Muscle layer of duodenum (tissue), 2 donors: ENCODE data around the gene SHISA9.

Source experiments
- H3K27ac ChIP-seq: one replicate; pipeline ENCODE4 v1.7.0; 2013; ENCODE audit warnings: mild to moderate bottlenecking, low read length
- H3K27me3 ChIP-seq: one replicate; pipeline ENCODE4 v1.7.0; 2013; ENCODE audit warnings: low read depth, mild to moderate bottlenecking, control low read depth, low read length
- H3K36me3 ChIP-seq, 2 donors: one replicate each; pipeline ENCODE4 v1.7.0; 2013; ENCODE audit warnings: low read length in 2 of 2, control low read depth in 1 of 2, mild to moderate bottlenecking in 1 of 2; ENCODE audit not compliant: insufficient read depth in 2 of 2, control insufficient read depth in 1 of 2
- H3K4me1 ChIP-seq, 2 donors: one replicate each; pipeline ENCODE4 v1.7.0; 2013; ENCODE audit warnings: low read length in 2 of 2, mild to moderate bottlenecking in 2 of 2, control low read depth in 1 of 2, moderate library complexity in 1 of 2; ENCODE audit not compliant: insufficient read depth in 2 of 2, control insufficient read depth in 1 of 2
- H3K4me3 ChIP-seq, 2 donors: one replicate each; pipeline ENCODE4 v1.7.0; 2013; ENCODE audit warnings: low read length in 2 of 2, low read depth in 1 of 2, mild to moderate bottlenecking in 1 of 2
- H3K9me3 ChIP-seq, 2 donors: one replicate each; pipeline ENCODE4 v1.7.0; 2013; ENCODE audit warnings: low read length in 2 of 2, control low read depth in 1 of 2, mild to moderate bottlenecking in 1 of 2; ENCODE audit not compliant: control insufficient read depth in 1 of 2
- donor health status: healthy.

Gene SHISA9

DNA sequence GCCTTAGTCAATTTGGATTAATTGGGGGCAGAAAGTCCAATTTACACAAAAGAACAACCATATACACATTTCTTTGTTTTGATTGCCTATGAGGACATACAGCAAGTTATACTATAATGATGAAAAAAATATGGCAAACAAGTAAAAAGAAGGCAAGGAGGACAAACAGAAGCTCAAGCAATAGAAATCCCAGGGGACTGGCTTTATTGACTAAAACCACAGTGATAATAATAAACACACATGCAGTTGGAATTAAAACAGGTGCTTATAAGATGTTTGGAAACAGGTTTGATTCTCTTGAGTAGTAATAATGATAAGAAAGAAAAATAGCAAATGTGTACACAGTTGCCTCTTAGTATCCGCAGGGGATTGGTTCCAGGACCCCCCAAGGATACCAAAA is 176.4 kb downstream of the SHISA9 start:
- H3K27ac ChIP-seq: no peak overlapping the region
- no peak overlapping the region for H3K4me3 ChIP-seq
- no peaks in the 10 kb centered on the region for H3K9me3 ChIP-seq
- no peaks in the 10 kb centered on the region for H3K36me3 ChIP-seq
- H3K27me3 ChIP-seq: no peaks in the 10 kb centered on the region
- H3K4me1 ChIP-seq: no peaks in the 10 kb centered on the region

DNA sequence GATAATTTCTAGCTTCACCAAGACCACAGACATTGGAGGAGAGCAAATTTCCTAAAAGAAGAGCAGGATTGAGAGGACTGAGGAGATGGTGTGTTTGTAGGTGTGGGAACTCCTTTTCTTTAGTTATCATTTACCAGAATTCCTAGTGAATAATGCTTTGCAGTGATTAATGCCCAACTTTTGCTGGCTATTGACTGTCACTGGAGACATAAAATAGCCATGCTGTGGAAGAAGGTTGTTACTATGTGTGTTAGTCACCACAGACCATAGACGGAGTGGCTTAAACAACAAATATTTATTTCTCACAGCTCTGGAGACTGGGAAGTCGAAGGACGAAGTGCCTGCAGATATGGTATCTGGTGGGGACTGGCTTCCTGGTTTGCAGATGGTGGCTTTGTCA is 179.1 kb downstream of the SHISA9 start:
- Histone ChIP-seq H3K4me3 (no peak overlapping the region), H3K9me3 (no peaks in the 10 kb centered on the region), H3K27ac (no peak overlapping the region), H3K4me1 (no peaks in the 10 kb centered on the region), H3K27me3 (no peaks in the 10 kb centered on the region), H3K36me3 (no peaks in the 10 kb centered on the region)

DNA sequence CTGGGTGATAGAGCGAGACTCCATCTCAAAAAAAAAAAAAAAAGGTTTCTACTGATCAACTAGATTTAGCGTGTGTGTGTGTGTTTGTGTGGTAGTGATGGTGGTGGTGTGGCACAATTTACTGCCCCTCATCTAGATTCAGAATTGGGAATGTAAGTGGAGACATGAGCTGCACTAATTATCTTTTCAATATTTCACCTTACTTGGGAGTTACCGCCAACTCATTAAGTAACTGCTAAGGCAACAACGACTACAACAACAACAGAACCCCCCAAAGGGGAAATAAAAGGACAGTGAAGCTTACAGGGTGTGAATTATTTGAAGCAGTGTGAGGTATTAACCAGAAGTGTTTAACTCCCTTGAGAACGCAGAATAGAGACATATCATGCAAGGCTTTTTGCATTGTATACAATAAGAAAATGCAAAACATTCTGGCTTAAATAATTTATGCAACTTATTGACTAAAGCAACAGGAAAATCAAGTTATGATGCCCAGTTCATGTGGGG is 180.5 kb downstream of the SHISA9 start:
- no peak overlapping the region for H3K27ac ChIP-seq
- no peaks in the 10 kb centered on the region for H3K9me3 ChIP-seq
- H3K27me3 ChIP-seq: no peaks in the 10 kb centered on the region
- no peaks in the 10 kb centered on the region for H3K4me1 ChIP-seq
- no peak overlapping the region for H3K4me3 ChIP-seq
- no peaks in the 10 kb centered on the region for H3K36me3 ChIP-seq

DNA sequence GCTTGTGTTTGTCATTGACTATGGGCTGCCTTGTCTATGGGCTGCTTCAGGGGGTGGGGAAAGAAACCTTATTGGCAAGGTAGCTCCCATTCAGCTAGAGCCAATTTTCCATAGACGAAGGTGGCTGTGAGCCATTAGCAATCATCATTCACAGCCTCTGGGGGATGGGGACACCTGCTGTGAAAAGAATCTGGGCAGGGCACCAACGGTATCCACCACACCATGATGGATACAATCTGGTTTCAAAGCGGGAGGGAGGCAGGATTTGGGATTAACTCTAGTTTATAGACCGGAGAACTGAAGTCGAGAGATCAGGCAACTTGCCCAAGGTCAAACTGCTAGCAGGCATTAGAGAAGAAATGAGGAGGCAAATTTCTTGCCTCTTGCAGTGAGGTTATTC is 182.3 kb downstream of the SHISA9 start:
- Histone ChIP-seq H3K4me1 (no peaks in the 10 kb centered on the region), H3K27ac (no peak overlapping the region)

DNA sequence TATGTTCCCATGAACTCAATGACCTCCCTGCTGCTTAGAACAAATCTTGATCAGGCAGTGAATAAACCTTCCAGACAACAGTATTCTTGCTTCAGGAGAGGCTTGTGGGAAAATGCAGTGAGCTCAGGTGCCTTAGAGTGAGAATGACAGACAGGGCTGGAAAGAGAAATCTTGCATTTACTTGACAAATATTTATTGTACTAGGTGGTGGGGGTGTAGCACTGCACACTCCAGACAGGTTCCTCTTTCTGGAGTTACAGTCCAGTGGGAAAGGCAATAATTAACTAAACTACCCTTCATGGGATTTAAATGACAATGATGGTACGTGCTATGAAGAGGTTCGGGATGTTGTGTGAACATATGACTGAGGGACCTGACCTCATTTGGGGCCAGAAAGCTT is 182.9 kb downstream of the SHISA9 start:
- H3K9me3 ChIP-seq: no peaks in the 10 kb centered on the region
- no peaks in the 10 kb centered on the region for H3K36me3 ChIP-seq
- H3K4me1 ChIP-seq: no peaks in the 10 kb centered on the region
- no peaks in the 10 kb centered on the region for H3K27me3 ChIP-seq
- H3K27ac ChIP-seq: no peak overlapping the region
- H3K4me3 ChIP-seq: no peak overlapping the region

More for the DNA sequence above, 182.3 kb downstream of the SHISA9 start:
- Histone ChIP-seq H3K36me3 (no peaks in the 10 kb centered on the region), H3K4me3 (no peak overlapping the region), H3K27me3 (no peaks in the 10 kb centered on the region), H3K9me3 (no peaks in the 10 kb centered on the region)

DNA sequence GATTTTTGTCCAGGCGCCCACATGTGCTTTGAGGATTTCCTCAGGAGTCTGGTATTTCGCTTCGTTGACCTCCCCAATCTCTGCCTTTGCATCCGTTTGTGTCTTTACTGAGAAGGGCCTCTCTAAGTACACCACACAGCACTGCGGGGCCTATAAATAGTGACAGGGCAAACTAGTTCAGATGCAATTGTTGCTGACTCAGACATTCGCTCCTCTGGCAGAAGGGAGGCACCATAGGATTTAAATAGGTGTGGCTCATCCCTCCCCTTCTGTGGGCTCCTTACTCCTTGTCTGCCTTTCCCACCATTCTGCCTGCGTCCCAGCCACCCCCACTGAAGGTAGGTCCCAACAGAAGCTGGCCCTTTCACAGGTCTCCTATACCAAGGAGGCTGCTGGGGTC is 192.3 kb downstream of the SHISA9 start:
- Histone ChIP-seq H3K4me3 (no peak overlapping the region), H3K27me3 (no peaks in the 10 kb centered on the region), H3K36me3 (no peaks in the 10 kb centered on the region), H3K9me3 (peaks cover 3 to 4% of the 10 kb centered on the region in 2 donors), H3K4me1 (no peaks in the 10 kb centered on the region), H3K27ac (no peak overlapping the region)

DNA sequence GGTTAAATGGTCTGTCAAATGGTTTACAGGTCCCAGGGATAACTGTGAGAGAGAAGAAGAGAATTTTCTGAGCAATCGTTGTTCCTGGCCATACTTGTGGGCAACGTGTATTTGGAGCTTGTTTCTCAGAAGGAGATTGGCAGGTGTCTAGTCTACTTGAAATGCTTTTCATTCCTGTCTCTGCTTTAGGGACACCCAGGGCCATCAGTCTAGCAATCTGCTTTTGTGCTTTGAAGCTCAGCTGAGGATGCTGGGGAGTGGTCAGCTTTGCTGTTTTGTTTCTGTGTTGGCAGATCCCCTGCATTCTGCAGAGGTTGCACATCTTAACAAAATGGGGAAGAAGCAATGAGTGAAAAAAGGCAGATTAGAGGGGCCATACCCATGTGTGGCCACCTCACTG is 193.7 kb downstream of the SHISA9 start:
- Histone ChIP-seq H3K9me3 (peaks cover 3 to 4% of the 10 kb centered on the region in 2 donors), H3K27ac (no peak overlapping the region), H3K27me3 (no peaks in the 10 kb centered on the region), H3K4me3 (no peak overlapping the region), H3K36me3 (no peaks in the 10 kb centered on the region), H3K4me1 (no peaks in the 10 kb centered on the region)

DNA sequence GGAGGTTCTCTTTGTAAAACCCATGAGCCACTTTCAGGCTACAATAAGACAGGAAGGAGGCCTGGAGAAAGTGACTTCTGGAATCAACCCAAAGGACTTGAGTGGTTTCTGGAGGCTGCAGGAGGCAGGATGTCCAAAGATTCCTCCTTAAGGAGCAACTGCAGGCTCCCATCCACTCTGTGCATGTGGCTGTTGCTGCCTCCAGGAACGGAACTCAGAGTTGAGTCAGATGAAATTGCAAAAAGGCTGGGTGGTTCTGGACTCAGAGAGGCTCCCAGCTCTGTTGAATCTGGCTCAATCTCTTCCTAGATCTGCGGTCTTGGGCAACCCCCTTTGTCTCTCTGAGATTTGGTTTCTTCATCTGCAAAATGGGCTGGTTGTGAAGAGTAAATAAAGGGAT is 197.1 kb downstream of the SHISA9 start:
- H3K4me1 ChIP-seq: no peaks in the 10 kb centered on the region
- peaks cover 0 to 3% of the 10 kb centered on the region in 2 donors for H3K9me3 ChIP-seq
- H3K4me3 ChIP-seq: no peak overlapping the region

DNA sequence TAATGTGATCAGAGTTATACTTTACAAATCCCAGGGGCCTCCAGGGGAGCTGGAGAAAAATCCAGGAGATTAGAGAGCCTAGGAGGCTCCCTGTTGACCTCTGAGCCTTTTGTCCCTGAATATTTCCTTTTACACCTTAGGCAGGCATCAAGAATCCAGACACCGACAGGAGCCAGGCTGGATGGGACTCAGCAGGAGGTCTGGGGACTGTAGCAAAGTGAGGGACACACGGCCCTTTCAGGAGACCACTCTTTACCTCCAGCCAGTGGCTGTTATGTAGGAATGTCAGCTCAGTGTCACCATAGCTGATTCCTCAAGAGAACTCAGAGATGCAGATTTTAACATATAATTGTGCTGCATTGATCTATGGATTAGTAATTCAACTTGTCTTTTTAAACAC is 198.4 kb downstream of the SHISA9 start:
- H3K27ac ChIP-seq: no peak overlapping the region
- peaks cover 0 to 3% of the 10 kb centered on the region in 2 donors for H3K9me3 ChIP-seq
- H3K27me3 ChIP-seq: no peaks in the 10 kb centered on the region
- H3K4me1 ChIP-seq: no peaks in the 10 kb centered on the region
- H3K36me3 ChIP-seq: no peaks in the 10 kb centered on the region
- no peak overlapping the region for H3K4me3 ChIP-seq

More for the DNA sequence above, 197.1 kb downstream of the SHISA9 start:
- Histone ChIP-seq H3K36me3 (no peaks in the 10 kb centered on the region), H3K27ac (no peak overlapping the region), H3K27me3 (no peaks in the 10 kb centered on the region)

DNA sequence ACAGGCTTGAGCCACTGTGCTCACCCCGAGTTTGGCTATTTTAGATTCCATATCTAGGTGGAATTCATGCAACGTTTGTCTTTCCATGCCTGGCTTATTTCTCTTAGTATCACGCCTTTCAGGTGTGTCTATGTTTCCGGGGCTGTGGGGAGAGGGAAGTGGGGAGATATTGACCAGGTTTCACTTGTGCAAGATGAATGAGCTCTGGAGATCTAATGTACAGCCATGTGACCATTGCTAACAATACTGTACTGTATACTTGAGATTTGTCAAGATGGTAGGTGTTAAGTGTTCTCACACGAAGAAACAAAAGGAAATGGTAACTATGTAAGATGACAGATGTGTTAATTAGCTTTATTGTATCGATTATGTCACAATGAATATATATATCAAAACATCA is 199.6 kb downstream of the SHISA9 start:
- no peaks in the 10 kb centered on the region for H3K36me3 ChIP-seq
- H3K27ac ChIP-seq: no peak overlapping the region
- no peaks in the 10 kb centered on the region for H3K27me3 ChIP-seq
- no peaks in the 10 kb centered on the region for H3K4me1 ChIP-seq
- no peak overlapping the region for H3K4me3 ChIP-seq
- H3K9me3 ChIP-seq: peaks cover 0 to 3% of the 10 kb centered on the region in 2 donors

DNA sequence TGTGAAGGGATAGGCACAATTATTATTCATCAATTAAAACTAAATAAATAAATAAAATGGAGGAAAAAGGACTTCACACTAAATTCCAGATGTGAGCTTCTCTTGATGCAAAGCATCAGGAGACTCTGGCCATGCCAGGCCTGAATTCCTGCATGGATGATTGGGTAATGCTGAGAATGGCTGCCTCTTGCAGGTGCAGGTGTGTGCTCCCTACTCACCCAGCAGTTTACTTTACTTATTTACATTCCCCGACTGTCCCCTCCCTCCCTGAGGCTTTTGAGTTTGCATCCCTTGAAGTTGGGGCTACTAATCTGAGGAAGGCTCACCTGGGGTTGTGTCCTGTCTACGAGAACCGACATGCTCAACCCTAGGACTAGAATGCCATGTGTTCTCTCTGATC is 200.4 kb downstream of the SHISA9 start:
- H3K36me3 ChIP-seq: no peaks in the 10 kb centered on the region
- no peak overlapping the region for H3K27ac ChIP-seq
- H3K4me1 ChIP-seq: no peaks in the 10 kb centered on the region
- H3K9me3 ChIP-seq: peaks cover 0 to 3% of the 10 kb centered on the region in 2 donors
- H3K27me3 ChIP-seq: no peaks in the 10 kb centered on the region
- H3K4me3 ChIP-seq: no peak overlapping the region

DNA sequence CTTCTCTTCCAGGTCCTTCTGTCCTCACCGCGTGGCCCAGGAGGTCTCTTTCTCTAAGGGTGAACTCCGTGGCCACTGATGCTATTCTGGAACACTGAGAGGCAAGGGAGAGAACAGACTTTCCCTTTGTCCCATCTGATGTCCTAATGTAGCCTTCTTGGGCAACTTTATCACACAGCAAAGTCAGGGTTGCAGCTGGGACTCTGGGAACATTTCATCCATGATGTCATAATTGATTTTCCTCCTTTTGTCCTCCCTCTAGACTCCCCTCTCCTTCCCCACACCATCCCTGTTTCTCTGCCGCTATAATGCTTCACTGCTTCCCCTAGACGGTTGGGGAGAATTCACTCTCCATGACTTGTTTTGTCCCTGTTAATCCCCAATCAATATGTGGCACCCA is 201.0 kb downstream of the SHISA9 start:
- Histone ChIP-seq H3K27me3 (no peaks in the 10 kb centered on the region), H3K4me3 (no peak overlapping the region), H3K27ac (no peak overlapping the region), H3K9me3 (peaks cover 0 to 3% of the 10 kb centered on the region in 2 donors), H3K4me1 (no peaks in the 10 kb centered on the region), H3K36me3 (no peaks in the 10 kb centered on the region)
